ENCODE data around the gene LRRK1.
A peak's percentile ranks its signal among the peaks of the same experiment; 100 is the strongest.

The LRRK1 gene

DNA sequence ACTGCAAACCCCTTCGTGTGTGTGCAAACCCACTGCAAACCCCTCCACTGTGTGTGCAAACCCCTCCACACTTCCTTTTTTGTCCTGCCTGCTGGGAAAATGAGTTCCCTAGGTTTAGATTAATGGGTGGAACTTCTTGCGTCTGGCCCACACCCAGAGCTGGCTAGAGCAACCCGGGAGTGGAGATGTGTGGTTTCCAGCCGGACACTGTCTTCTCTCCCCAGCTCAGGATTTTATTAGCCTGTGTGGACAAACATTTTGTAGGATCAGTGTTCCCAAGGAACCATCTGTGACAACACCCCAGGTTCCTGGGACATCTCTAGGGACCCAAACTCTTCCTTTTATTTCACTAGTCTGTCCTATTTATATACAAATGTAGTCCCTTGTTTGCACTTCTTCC lies 9.6 kb upstream of the LRRK1 start:
- DNase-seq, result no peak
- H3K4me1 Mint-ChIP-seq, result peaks cover 17% of the 10 kb centered on the region

DNA sequence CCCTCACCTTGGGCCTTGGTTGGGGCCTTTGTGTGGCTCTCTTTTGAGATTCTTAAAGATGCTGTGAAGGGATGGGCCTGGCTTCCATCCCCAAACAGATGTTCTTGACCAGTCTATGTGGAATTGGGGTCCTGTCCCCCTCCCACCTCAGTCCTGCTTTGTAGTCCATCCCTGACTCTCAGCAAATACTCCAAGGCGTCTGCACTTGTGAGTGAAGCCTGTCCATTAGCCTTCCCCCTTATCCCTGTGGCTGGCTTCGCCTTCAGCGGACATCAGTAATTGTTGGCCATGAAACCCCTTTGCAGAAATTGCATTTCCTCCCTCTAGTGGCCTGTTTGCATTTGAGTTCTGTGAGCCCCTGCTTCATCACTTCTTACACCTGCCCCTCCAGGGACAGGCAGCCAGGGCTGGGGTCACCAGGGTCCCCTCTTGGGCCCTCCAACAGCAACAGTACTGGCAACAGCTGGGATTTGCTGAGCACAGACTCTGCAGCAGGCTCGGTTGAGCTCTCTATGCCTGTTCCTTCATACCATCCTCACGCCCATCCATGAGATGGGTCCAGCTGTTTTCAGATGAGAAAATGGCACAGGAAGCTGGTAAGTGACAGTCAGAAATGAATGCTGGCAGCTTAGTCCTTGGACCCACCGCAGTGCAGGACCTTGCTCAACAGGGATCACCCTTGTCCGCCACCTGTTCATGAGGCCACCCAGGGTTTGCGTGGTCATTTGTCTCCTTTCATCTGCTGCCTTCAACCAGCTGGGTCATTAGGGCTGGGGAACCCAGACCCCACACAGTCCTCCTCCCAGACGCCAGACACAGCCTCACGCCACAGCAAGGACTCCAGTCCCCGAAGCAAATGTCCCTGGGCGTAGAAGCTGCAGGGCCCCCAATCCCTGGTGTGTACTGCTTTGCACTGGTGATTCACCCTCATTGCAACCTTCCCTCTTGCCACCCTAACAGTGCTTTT lies 8.9 kb upstream of the LRRK1 start:
- Mint-ChIP-seq H3K27me3 (ENCODE audit: low read depth, poor library complexity) (peaks cover 45% of the 10 kb centered on the region), H3K9me3 (peaks cover 28% of the 10 kb centered on the region), H3K4me1 (peaks cover 15% of the 10 kb centered on the region), H3K36me3 (ENCODE audit: low read depth) (peaks cover 4% of the 10 kb centered on the region), H3K27ac (peak overlapping the region; percentile 23), H3K4me3 (no peak overlapping the region)
- TF ChIP-seq, protein P1, sequence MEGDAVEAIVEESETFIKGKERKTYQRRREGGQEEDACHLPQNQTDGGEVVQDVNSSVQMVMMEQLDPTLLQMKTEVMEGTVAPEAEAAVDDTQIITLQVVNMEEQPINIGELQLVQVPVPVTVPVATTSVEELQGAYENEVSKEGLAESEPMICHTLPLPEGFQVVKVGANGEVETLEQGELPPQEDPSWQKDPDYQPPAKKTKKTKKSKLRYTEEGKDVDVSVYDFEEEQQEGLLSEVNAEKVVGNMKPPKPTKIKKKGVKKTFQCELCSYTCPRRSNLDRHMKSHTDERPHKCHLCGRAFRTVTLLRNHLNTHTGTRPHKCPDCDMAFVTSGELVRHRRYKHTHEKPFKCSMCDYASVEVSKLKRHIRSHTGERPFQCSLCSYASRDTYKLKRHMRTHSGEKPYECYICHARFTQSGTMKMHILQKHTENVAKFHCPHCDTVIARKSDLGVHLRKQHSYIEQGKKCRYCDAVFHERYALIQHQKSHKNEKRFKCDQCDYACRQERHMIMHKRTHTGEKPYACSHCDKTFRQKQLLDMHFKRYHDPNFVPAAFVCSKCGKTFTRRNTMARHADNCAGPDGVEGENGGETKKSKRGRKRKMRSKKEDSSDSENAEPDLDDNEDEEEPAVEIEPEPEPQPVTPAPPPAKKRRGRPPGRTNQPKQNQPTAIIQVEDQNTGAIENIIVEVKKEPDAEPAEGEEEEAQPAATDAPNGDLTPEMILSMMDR (IDR thresholded peaks at IDR 0.05), result peak; percentile 31
- DNase-seq, result no peak

More for the DNA sequence above, 9.6 kb upstream of the LRRK1 start:
- H3K9me3 Mint-ChIP-seq, result peaks cover 25% of the 10 kb centered on the region
- peaks cover 4% of the 10 kb centered on the region for H3K36me3 Mint-ChIP-seq (ENCODE audit: low read depth)
- peaks cover 40% of the 10 kb centered on the region for H3K27me3 Mint-ChIP-seq (ENCODE audit: low read depth, poor library complexity)
- no peak overlapping the region for H3K4me3 Mint-ChIP-seq
- H3K27ac Mint-ChIP-seq, result no peak overlapping the region
- TF ChIP-seq, protein P1 (IDR thresholded peaks at IDR 0.05), result no peak

DNA sequence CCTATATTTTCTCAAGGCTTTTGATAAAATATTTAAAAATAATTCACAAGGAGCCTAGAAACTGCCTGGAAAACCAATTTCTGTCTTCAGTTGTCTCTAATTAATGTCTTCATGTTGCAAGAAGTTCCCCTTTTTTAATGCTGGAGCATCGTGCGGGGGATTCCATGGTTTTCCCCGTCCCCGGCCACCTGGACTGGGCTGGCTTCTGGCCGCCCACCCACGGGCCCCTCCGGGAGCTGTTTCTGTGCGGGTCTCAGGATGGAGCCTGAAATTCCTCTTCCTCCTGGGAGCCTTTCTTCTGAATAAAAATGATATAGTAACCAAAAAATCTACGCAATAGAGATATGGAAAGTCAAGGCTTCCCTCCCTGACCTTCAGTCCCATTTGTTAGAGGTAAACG lies 8.1 kb upstream of the LRRK1 start:
- Mint-ChIP-seq H3K4me1 (peaks cover 7% of the 10 kb centered on the region), H3K9me3 (peaks cover 28% of the 10 kb centered on the region), H3K36me3 (ENCODE audit: low read depth) (peaks cover 4% of the 10 kb centered on the region), H3K27me3 (ENCODE audit: low read depth, poor library complexity) (peaks cover 43% of the 10 kb centered on the region), H3K4me3 (no peak overlapping the region), H3K27ac (no peak overlapping the region)
- TF ChIP-seq, protein P1 (IDR thresholded peaks at IDR 0.05), result no peak
- DNase-seq, result no peak

DNA sequence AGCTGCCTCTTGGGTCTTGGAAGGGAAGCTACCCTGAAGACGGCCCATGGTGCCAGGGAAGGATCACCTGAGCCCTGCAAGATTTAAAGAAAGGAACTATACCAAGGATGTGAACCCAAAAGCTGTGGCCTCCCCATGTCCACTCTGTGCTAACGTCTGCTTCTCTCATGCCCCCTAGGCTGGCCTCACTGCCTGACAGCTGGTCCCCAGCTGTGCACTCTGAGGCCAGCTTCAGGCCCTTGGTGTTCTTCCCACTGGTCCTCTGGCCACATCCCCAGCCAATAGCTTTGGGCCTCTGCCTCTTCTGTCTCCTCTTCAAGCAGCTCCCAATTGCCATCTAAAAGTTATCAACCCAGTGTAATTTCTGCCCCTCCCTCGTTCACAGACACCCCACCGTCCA lies 5.2 kb upstream of the LRRK1 start:
- DNase-seq, result no peak
- TF ChIP-seq, protein P1 (IDR thresholded peaks at IDR 0.05), result no peak
- H3K4me1 Mint-ChIP-seq, result peaks cover 5% of the 10 kb centered on the region
- H3K36me3 Mint-ChIP-seq (ENCODE audit: low read depth), result peaks cover 4% of the 10 kb centered on the region
- H3K27me3 Mint-ChIP-seq (ENCODE audit: low read depth, poor library complexity), result peaks cover 58% of the 10 kb centered on the region
- H3K4me3 Mint-ChIP-seq, result no peak overlapping the region
- no peak overlapping the region for H3K27ac Mint-ChIP-seq
- H3K9me3 Mint-ChIP-seq, result peaks cover 28% of the 10 kb centered on the region

DNA sequence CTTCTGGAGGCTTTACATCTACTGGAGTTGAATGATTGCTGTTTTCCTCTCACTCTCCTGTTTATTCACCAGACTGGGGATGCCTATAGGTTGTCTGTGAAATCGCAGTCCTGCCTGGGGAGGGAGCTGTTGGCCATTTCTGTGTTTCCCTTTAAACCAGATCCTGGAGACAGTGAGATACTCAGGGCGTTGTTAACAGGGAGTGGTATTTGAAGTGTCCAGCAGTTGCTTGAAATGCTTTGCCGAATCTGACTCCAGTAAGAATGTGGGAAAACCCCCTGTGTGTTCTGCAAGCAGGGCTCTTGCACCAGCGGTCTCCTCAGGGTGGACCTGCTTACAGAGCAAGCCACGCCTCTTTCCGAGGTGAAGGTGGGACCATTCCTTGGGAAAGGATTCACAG lies 4.3 kb upstream of the LRRK1 start:
- H3K4me1 Mint-ChIP-seq, result peaks cover 5% of the 10 kb centered on the region
- H3K9me3 Mint-ChIP-seq, result peaks cover 28% of the 10 kb centered on the region
- DNase-seq, result no peak
- peaks cover 4% of the 10 kb centered on the region for H3K36me3 Mint-ChIP-seq (ENCODE audit: low read depth)
- no peak overlapping the region for H3K27ac Mint-ChIP-seq
- H3K27me3 Mint-ChIP-seq (ENCODE audit: low read depth, poor library complexity), result peaks cover 54% of the 10 kb centered on the region
- TF ChIP-seq, protein P1 (IDR thresholded peaks at IDR 0.05), result peak; percentile 23
- H3K4me3 Mint-ChIP-seq, result no peak overlapping the region

Measured in nephron progenitor cell (in vitro differentiated cells).